NCI-H69 (cell line): ENCODE data around the gene DCDC2.
"Not testable (repeated sequence)": the region's sequence is repeated elsewhere in the genome, so short reads cannot be mapped to it uniquely, and the experiment has no call there.

Experiments used
- DNase-seq: peaks from one replicate; lab custom pipeline; 2025; lab: John Stamatoyannopoulos, UW

Gene DCDC2

DNA sequence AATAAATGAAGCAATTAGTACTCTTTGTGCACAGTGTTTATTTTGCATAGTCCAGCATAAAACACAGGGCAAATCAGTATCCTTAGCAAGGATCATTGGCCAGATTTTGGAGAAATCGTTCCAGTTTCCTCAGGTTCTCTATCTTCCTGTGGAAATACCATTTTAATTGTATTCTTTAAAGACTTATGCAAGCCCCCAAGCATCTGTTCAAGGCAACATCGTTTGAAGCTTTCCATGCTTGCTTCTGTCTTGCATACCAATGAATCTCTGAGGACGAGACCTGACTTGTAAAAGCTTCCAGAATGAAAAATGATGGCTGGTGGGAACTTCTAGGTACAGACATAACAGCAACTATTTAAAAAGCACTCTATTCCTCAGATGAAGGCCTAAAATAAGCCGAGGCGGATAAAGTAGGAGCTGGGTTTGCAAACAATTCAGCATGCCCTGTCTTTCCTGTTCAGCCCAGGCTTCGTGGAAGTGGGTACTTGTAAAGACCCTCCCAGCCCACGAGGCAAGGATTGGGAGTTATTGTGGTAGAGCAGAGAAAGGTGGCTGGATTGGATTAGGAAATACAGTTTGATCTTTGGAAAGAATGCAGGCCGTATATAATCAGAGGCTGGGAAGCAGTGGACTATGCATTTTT lies 210.2 kb downstream of the DCDC2 start:
- peak; percentile 73 for DNase-seq

DNA sequence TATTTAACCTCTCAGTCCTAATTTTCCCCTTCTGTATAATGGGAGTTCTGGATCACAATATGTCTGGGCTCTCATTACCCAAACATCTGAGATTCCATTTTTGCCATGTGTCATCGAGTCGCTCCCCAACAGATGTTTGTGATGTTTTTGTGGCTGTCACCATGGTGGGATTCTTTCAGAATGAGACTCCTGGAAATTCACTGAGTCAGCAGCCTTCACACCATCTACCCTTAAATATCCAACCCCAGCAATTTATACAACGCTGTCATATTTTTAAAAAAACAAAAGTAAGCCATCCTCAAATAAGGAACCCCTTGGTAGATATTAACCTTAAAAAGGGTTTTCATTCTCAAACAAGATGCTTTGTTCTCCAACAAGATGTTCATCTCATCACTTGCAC lies 211.0 kb downstream of the DCDC2 start:
- no peak for DNase-seq

DNA sequence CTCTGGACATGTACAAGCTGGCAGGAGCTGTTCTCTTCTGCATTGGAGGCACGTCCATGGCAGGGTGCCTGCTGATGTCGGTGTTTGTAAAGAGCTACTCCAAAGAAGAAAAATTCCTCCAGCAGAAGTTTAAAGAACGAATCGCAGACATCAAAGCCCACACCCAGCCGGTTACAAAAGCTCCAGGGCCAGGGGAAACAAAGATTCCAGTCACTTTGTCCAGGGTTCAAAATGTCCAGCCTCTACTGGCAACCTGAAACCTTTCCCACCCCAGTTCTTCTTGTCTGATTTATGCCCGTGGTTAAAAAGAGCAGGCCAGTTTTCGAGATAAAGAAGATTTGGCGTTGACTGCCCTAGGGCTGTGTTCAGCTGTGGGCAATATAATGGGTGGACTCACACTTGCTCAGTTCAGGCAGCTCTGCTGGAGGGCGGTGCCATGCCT lies 212.1 kb downstream of the DCDC2 start:
- peak; percentile 14 for DNase-seq

DNA sequence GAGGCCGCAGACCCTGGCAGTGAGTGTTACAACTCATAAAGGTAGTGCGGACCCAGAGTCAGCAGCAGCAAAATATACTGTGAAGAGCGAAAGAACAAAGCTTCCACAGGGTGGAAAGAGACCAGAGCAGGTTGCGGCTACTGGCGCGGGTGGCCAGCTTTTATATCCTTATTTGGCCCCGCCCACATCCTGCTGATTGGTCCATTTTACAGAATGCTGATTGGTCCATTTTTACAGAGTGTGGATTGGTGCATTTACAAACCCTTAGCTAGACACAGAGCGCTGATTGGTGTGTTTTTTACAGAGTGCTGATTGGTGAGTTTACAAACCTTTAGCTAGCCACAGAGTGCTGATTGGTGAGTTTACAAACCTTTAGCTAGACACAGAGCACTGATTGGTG lies 215.1 kb downstream of the DCDC2 start:
- DNase-seq: not testable (repeated sequence)

DNA sequence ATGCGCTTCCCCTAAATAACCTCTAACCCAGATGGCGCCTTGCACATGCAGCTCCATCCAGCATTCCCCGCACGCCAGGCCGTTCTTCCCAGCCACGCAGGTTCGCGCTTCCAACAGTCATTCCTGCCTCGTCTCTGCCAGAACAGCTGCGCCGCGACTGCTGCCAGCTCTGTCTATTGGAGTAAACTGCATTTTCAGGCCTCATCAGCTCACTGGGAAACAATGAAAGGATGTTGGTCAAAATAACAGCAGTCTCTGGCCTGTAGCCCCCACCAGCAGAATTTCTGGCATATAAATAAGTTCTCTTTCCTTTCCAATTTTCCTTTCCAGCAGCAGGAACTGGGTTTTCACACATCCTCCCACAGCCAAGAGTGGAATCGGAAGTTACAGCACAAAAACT lies 217.3 kb downstream of the DCDC2 start:
- DNase-seq: no peak

DNA sequence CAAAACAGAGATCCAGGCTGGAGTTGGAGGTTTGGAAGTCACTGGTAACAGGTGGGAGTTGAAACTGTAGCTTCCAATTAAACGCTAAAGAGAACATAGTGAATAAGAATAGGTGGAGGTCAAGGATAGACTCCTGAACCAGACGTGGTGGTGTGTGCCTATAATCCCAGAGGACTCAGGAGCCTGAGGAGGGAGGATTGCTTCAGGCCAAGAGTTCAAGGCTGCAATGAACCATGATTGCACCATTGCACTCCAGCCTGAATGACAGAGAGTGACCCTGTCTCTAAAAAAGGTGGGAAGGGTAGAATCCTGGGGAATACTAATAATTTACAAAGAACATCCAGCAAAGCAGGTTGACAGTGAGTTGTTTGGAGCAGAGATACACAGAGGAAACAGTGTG lies 218.2 kb downstream of the DCDC2 start:
- no peak for DNase-seq

DNA sequence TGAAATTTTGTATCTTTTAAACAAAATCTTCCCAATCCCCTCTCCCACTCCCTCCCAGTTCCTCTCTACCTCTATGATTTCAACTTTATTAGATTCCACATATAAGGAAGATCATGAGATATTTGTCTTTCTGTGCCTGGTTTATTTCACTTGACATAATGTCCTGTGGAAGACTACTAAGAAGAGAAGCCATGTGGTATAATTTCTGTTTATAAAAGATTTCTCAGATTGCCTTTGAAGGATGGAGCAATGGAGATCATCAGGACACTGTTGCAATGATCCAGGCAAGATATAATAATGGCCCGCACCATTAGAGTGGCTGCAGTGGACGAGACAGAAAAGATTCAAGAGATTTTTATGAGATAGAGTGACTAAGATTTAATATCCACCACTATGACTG lies 218.8 kb downstream of the DCDC2 start:
- DNase-seq: no peak

DNA sequence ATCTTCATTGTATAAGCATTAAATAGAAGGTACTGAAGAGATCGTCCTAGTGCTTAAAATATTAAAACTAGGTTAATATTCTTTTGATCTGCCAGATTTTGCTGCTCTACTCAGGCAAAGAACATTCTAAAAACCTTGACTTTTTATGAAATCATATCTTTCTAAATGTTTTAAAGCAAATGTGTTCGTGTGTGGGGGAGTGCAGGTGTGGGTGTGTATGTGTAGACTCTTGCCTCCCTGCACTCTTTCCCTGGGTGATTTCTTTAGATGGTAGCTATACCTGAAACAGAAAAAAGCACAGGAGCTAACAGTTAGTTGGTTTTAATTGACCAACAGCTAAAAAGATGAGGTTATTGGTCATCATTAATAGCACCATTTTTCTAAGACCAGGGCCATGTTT lies 226.1 kb downstream of the DCDC2 start:
- no peak for DNase-seq

DNA sequence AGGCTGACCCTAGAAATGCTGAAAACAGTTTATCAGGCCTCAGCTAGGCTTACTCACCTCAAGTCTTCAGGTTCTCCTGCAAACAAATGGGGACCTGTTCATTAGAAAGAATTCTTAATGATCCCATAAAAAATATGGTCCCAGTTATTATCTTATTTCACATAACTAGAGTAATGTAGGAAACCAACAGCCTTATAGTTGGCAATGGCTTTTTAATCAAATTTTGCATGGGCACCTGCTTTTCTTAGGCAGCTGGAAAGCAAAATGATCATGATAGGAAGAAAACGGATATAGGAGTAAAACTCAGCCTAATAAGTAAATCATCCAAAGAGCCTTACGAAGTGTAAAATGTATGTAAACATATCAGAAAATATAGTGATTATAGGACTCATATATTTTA lies 230.5 kb downstream of the DCDC2 start:
- DNase-seq: no peak

DNA sequence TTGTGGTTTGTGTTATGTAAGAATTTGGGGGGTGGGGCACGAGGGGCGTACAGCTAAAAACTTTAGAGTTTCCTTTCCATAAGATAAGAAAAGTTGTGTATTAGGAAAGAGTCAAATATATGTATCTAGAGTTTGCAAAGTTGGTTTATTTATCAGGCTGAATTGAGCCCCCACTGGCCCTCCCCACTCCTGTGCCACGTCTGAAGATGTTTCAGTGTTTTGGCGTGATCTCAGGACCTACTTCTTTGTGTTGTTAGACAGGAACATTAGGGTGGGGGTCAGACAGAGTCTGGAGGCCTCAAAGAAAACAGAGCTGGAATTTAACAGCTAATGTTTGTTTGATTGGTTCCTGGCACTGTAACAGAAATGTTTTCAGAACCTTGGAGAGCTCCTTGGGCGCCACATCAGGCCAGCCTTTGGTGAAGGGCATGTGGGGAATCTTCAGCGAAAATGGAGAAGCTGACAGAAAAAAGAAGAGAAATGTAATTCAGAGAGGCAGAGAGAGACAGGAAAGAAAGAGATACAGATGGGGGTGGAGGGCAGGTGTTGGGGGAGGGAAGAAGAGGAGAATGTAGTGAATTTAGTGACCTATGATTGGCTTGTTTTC lies 231.2 kb downstream of the DCDC2 start:
- DNase-seq: peak; percentile 74

DNA sequence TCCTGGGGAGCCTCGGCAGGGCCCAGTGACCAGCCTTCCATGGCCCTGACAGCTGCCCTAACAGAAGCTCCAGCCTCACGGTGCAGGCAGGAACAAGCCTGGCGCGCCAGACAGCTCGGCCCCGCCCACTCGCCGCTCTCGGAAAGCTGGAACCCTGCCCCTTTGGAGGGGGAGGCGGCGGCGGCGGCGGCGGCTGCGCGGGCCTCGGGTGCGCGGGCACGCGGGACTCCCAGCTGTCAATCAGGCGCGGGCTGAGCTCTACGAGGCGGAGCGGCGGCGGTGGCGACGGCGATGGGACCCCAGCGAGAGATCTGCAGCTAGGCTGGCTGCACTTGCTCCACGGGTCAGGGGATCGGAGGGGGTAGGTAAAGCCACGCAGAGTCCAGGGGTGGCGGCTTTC lies 231.9 kb downstream of the DCDC2 start, which contains the start of gene NRSN1:
Gene NRSN1 (plus strand): TSS at position 236 of the 400 bp plus-strand sequence. CDS start 8,113 bp downstream, outside the sequence.
- peak; percentile 96 for DNase-seq

DNA sequence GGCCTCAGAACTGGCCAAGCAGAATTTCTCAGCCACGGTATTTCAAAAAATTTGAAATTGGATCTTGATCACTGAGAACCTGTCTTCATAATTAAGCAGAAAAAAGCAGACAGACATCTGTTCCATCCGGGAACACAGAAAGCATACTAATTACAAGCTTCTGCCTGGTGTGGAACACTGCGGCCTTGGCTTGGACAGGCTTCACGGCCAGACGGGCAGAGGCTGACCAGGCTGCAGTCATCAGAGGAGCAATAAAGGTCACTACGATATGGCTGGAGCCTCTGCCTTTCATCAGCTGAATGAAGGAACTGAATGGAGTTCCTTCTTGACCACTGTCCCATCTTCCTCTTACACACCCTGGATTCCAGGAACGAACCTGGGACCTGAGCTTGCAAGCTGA lies 235.7 kb downstream of the DCDC2 start:
- peak; percentile 89 for DNase-seq
